ENCODE data around the gene DNAH3.

DNA sequence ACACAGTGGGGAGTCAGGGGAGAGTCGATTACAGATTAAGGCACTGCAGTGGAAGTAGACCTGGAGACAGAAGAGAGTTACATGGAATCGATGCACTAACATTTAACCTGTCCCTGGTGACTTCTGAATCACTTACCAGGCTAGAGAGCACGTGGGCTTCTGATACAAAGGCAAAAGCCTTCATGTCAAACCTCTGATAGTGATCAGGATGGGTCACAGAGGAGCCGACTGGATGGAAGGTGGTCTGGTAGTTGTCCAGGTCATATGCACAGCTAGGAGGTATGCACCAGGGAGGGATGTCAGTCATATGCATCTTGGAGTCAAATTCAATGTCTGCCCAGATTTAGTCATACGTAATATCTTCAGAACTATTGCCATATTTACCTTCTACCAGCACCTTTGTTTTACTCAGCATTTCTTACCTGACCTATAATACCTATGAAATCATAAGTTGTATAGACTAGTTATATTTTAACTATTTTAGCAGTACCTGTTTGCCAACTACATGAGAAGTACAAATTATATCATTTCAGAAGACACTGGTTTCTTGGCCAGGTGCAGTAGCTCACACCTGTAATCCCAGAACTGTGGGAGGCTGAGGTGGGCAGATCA is 49.1 kb upstream of the DNAH3 start:
- TF ChIP-seq, protein P1, sequence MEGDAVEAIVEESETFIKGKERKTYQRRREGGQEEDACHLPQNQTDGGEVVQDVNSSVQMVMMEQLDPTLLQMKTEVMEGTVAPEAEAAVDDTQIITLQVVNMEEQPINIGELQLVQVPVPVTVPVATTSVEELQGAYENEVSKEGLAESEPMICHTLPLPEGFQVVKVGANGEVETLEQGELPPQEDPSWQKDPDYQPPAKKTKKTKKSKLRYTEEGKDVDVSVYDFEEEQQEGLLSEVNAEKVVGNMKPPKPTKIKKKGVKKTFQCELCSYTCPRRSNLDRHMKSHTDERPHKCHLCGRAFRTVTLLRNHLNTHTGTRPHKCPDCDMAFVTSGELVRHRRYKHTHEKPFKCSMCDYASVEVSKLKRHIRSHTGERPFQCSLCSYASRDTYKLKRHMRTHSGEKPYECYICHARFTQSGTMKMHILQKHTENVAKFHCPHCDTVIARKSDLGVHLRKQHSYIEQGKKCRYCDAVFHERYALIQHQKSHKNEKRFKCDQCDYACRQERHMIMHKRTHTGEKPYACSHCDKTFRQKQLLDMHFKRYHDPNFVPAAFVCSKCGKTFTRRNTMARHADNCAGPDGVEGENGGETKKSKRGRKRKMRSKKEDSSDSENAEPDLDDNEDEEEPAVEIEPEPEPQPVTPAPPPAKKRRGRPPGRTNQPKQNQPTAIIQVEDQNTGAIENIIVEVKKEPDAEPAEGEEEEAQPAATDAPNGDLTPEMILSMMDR (conservative IDR thresholded peaks at IDR 0.05; ENCODE audit: low read depth in 2 of 2): no peak
- TF ChIP-seq POLR2AphosphoS5 (IDR thresholded peaks at IDR 0.05; ENCODE audit: low read depth) (no peak), CREB1 (CRISPR knock-in tag; IDR thresholded peaks at IDR 0.05; ENCODE audit: low read depth) (no peak), EZH2 (IDR thresholded peaks at IDR 0.05; ENCODE audit: low read depth, unreplicated experiment) (no peak), EZH2phosphoT487 (IDR thresholded peaks at IDR 0.05; ENCODE audit: unreplicated experiment) (no peak), JUNB (IDR thresholded peaks at IDR 0.05; ENCODE audit: unreplicated experiment) (no peak), ZNF114 (CRISPR knock-in tag; IDR thresholded peaks at IDR 0.05) (no peak), STAT1 (IDR thresholded peaks at IDR 0.05; ENCODE audit: unreplicated experiment) (no peak), ETS1 (IDR thresholded peaks at IDR 0.05) (no peak), ZNF331 (CRISPR knock-in tag; IDR thresholded peaks at IDR 0.05; ENCODE audit: low read depth) (no peak)
- TF ChIP-seq, protein P2, sequence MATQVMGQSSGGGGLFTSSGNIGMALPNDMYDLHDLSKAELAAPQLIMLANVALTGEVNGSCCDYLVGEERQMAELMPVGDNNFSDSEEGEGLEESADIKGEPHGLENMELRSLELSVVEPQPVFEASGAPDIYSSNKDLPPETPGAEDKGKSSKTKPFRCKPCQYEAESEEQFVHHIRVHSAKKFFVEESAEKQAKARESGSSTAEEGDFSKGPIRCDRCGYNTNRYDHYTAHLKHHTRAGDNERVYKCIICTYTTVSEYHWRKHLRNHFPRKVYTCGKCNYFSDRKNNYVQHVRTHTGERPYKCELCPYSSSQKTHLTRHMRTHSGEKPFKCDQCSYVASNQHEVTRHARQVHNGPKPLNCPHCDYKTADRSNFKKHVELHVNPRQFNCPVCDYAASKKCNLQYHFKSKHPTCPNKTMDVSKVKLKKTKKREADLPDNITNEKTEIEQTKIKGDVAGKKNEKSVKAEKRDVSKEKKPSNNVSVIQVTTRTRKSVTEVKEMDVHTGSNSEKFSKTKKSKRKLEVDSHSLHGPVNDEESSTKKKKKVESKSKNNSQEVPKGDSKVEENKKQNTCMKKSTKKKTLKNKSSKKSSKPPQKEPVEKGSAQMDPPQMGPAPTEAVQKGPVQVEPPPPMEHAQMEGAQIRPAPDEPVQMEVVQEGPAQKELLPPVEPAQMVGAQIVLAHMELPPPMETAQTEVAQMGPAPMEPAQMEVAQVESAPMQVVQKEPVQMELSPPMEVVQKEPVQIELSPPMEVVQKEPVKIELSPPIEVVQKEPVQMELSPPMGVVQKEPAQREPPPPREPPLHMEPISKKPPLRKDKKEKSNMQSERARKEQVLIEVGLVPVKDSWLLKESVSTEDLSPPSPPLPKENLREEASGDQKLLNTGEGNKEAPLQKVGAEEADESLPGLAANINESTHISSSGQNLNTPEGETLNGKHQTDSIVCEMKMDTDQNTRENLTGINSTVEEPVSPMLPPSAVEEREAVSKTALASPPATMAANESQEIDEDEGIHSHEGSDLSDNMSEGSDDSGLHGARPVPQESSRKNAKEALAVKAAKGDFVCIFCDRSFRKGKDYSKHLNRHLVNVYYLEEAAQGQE (IDR thresholded peaks at IDR 0.05; ENCODE audit: unreplicated experiment): no peak

Data from GM23338 (cell line).